LNCAP (cell line): Measurements from ENCODE around the gene NCOR2.

Experiments used
- TF ChIP-seq, protein P1 (sequence below): fragments of 450-650 bp; IDR thresholded peaks from 2 replicates; pipeline ENCODE4 v1.5.1; 2017; ENCODE audit warnings: mild to moderate bottlenecking

Gene NCOR2

DNA sequence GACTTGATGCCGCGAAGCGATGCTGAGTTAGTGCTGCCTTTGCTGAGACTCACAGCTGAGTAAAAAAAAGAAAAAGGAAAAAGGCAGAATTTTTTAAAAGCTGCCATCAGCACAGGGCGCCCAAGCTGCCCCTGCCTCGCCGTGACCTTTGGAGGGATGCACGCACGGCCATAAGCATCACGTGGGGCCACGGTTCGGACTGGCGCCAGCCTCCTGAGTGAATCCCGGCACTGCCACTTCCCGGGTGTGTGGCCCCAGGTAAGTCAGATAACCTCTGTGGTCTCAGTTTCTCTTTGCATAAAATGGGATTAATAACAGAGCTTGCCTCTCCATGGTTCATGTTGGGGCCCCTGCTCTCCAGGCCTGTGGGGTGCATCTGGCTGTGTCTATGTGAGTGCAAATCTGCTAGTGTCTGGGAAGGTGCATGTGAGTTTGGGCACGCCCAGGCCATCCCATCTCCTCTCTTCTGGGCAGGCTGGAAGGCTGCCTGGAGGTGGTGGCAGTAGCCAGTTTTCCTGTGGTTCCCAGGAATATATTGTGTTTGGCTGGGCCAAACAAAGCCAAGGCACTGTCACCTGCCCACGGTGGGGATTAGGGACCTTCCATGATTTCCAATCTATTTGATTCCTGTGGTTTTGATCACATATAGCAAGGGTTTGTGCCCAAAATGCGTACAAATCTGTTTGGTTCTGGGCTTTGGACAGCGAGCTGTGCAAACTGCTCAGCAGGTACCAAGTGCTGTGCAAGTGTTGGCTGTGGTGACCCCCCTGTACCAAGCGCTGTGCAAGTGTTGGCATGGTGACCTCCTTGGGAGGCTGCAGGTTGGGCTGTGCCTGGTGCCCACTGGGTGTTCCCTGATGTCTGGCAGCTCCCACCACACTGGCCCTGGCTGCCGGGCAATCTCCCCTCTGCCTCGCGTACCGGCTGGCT, 43.5 kb upstream of the NCOR2 start:
- TF ChIP-seq, protein P1, sequence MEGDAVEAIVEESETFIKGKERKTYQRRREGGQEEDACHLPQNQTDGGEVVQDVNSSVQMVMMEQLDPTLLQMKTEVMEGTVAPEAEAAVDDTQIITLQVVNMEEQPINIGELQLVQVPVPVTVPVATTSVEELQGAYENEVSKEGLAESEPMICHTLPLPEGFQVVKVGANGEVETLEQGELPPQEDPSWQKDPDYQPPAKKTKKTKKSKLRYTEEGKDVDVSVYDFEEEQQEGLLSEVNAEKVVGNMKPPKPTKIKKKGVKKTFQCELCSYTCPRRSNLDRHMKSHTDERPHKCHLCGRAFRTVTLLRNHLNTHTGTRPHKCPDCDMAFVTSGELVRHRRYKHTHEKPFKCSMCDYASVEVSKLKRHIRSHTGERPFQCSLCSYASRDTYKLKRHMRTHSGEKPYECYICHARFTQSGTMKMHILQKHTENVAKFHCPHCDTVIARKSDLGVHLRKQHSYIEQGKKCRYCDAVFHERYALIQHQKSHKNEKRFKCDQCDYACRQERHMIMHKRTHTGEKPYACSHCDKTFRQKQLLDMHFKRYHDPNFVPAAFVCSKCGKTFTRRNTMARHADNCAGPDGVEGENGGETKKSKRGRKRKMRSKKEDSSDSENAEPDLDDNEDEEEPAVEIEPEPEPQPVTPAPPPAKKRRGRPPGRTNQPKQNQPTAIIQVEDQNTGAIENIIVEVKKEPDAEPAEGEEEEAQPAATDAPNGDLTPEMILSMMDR: no peak

DNA sequence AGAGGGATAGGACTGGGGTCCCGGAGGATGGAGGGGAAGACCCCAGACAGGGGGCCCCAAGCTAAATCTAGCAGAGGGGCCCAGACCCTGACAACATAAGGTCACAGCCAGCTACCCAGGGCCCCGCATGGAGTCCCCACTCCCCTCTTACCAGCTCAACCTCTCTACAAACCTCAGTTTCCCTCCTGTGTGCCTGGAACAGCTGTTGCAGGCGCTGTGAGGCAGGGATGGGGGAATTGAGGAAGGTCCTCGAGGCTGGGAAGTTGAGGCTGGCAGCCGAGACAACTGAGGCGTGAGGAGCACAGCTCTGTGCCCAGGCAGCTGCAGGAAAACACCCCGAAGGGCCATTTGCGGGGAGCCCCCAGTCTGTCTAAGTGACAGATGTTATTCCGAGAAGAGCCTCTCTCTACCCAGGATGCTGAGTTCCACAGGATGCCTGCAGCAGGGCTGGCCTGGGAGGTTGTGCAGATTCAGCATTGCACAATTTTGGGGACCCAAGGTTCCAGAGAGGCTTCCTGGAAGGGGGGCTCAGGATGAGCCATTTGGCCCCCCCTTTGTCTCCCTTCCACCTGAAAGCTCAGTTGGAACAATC, 42.7 kb upstream of the NCOR2 start:
- TF ChIP-seq, protein P1: no peak

DNA sequence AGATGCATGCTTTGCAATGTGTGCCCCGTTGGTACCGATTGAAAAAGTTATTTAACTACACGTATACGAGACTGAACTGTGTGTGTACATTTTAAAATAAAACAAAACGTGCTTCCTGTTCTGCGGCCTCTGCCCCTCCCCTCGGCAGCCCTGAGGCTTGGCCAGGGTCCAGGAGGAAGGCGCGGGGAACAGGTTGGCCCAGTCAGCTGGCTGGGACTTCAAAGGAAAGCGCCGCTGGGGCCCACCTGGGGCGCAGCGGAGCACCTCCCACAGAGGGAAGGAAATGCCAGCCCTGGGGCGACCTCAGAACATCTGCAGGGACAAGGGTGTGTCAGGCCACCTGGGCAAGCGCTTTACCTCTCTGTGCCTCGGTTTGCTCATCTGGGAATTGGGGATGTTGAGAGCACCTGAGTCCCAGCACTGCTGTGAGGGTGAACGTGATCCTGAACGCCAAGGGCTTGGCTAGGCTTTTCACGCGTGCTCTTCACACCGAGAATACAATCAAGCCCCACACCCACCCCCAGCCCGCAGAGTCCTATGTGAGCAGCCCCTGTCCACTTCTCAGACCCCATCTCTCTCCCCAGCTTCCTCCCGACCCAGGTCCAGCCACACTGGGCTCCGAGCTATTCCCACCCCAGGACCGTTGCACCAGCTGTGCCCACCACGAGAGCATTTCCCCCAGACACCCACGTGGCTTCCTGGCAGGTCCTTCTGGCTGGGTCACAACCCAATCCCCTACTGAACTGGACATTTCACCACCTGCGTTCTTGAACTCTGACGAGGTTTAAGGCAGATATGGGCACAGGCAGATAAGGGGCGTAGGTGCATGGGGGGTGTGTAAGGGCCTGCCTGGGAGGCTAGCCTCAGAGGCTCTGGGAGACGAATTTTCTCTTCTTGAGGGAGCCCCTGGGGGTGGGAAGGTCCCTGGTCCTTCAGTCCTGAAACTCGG, 41.9 kb upstream of the NCOR2 start:
- TF ChIP-seq, protein P1: no peak

DNA sequence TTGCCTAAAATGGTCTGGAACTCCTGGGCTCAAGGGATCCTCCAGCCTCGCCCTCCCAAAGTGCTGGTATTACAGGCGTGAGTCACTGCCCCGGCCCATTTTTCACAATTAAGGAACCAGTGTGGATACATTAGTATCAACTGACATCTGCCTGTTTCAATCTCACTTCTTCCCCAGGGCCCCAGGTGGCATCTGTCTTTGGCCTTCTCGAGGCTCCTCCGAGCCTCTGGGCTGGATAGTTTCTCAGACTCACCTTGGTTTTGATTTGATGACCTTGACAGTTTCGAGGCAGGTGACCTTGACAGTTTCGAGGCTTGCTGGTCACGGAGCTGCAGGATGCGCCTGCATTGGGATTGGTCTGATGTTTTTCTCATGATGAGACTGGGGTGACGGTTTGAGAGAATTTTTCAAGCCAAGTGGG, 41.0 kb upstream of the NCOR2 start:
- TF ChIP-seq, protein P1: no peak

DNA sequence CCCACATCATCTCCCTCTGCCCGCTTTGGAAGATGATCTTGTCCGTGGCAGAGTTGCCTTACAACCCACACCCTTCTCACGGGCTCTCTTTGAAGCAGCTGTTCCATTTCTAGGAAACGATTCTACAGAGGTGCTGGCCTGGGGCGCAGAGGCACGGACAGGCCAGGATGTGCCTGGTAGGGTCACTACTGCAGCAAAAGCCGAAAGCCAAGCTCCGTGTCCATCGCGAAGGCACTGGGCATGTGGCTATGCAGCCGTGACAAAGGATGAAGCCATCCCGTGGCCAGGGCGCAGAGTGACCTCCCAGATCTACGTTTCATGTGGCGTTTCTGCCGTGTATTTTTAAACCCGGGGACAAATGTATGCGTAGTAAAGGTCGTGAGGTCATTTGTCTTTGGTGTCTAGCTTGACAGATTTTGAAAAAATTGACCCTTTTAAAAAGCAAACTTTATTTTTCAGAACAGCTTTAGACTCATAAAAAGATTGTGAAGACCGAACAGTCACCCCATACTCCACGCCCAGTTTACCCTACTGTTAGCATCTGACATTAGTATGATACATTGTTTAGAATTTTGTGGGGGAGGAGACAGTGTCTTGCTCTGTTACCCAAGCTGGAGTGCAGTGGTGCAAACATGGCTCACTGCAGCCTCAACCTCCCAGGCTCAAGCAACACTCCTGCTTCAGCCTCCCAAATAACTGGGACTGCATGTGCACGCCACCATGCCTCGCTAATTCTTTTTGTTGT, 40.4 kb upstream of the NCOR2 start:
- TF ChIP-seq, protein P1: no peak

DNA sequence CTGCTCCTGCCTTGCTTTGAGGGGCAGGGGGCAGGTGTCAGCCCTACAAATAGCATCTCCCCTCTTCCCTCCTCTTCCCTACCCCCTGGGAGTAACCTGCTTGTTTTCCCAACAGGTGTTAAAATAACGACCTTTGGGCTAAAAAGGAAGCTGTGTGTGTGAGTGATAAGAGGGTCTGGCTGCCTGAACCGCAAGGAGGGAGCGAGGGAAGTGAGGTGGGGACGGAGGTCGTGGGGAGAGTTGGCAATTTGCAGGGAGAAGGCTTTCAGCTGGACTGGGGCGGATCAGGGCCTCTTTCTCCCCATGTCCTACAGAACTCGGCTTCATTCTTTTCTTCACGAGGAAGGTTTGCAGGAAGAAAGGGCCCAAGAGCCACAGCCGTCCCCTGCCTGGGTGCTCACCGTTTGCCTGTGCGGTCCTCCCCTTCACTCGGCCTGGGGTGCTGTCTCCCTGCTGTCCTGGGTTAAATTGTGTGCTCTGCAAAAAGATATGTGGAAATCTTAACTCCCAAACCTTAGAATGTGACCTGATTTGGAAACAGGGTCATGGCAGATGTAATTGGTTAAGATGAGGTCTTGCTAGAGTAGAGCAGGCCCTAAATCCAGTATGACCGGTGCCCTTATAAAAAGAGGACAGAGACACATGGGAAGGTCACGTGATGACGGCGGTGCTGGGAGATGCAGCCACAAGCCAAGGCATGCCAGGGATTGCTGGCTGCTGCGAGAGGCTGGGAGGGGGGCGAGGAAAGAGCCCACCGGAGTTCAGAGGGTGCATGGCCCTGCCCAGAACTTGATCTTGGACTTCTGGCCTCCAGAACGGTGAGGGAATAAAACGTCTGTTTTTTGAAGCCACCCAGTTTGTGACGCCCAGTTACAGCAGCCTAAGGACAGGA, 38.7 kb upstream of the NCOR2 start:
- TF ChIP-seq, protein P1: no peak
